Activated CD4-positive, alpha-beta T cell treated with anti-CD3 and anti-CD28 coated beads for 24 hours (primary cell): ENCODE data around the gene EFNA5.
"Not testable (repeated sequence)": the region's sequence is repeated elsewhere in the genome, so short reads cannot be mapped to it uniquely, and the experiment has no call there.

Source experiments
- DNase-seq, 2 donors: peaks; one replicate each; pipeline ENCODE4 v3.0.0-alpha.2; 2020; ENCODE audit warnings: low read depth in 2 of 2

EFNA5 gene

GRCh38 chr5:107518616-107519015 lies 152.1 kb downstream of the EFNA5 start:
- DNase-seq, result no peak

- no peak for DNase-seq
Measured at GRCh38 chr5:107518190-107518589, 152.5 kb downstream of the EFNA5 start.

GRCh38 chr5:107517185-107518033 lies 153.3 kb downstream of the EFNA5 start:
- no peak for DNase-seq

- DNase-seq, result no peak
Measured at GRCh38 chr5:107516452-107517184, 154.1 kb downstream of the EFNA5 start.

- no peak for DNase-seq
Measured at GRCh38 chr5:107515521-107516080, 155.1 kb downstream of the EFNA5 start.

- DNase-seq, result no peak
Measured at GRCh38 chr5:107514305-107514704, 156.4 kb downstream of the EFNA5 start.

- DNase-seq, result no peak
Measured at GRCh38 chr5:107513337-107514085, 157.2 kb downstream of the EFNA5 start.

- DNase-seq, result no peak
Measured at GRCh38 chr5:107512029-107512428, 158.7 kb downstream of the EFNA5 start.

GRCh38 chr5:107510125-107510524 lies 160.6 kb downstream of the EFNA5 start:
- no peak for DNase-seq

- DNase-seq, result no peak
Measured at GRCh38 chr5:107508097-107508496, 162.6 kb downstream of the EFNA5 start.

GRCh38 chr5:107505763-107506534 lies 164.8 kb downstream of the EFNA5 start:
- DNase-seq, result no peak

- DNase-seq, result no peak
Measured at GRCh38 chr5:107504424-107504823, 166.3 kb downstream of the EFNA5 start.

GRCh38 chr5:107502676-107503060 lies 168.1 kb downstream of the EFNA5 start:
- no peak for DNase-seq

- no peak for DNase-seq
Measured at GRCh38 chr5:107501965-107502675, 168.6 kb downstream of the EFNA5 start.

- DNase-seq, result no peak
Measured at GRCh38 chr5:107500840-107501239, 169.9 kb downstream of the EFNA5 start.

- no peak for DNase-seq
Measured at GRCh38 chr5:107500347-107500746, 170.4 kb downstream of the EFNA5 start.

GRCh38 chr5:107499776-107500175 lies 171.0 kb downstream of the EFNA5 start:
- no peak for DNase-seq

GRCh38 chr5:107499237-107499636 lies 171.5 kb downstream of the EFNA5 start:
- DNase-seq, result no peak

GRCh38 chr5:107496466-107496865 lies 174.3 kb downstream of the EFNA5 start:
- no peak for DNase-seq

GRCh38 chr5:107494129-107494528 lies 176.6 kb downstream of the EFNA5 start:
- DNase-seq, result not testable (repeated sequence)
